ENCODE data around the gene IL25.
"Not testable (repeated sequence)": the region's sequence is repeated elsewhere in the genome, so short reads cannot be mapped to it uniquely, and the experiment has no call there.

The IL25 gene

DNA sequence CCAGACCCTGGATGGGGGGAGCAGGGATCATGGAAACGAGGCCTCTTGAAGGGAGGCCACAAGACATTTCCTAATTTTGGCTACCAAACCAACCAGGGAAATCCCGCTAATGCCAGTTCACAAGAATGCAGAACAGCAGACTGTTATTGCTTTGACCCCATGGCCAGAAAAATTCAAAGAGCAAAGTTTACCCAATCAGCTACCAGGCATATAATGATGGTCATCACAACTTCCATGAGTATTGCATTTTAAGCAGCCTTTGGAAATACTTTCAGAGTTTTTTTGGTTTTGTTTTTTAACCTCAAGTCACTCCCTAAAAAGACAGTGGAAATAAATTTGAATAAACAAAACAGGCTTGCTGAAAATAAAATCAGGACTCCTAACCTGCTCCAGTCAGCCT is at the start of gene IL25:
Gene IL25 (plus strand): TSS at position 301 of the 400 bp plus-strand sequence.
- no peak for DNase-seq

DNA sequence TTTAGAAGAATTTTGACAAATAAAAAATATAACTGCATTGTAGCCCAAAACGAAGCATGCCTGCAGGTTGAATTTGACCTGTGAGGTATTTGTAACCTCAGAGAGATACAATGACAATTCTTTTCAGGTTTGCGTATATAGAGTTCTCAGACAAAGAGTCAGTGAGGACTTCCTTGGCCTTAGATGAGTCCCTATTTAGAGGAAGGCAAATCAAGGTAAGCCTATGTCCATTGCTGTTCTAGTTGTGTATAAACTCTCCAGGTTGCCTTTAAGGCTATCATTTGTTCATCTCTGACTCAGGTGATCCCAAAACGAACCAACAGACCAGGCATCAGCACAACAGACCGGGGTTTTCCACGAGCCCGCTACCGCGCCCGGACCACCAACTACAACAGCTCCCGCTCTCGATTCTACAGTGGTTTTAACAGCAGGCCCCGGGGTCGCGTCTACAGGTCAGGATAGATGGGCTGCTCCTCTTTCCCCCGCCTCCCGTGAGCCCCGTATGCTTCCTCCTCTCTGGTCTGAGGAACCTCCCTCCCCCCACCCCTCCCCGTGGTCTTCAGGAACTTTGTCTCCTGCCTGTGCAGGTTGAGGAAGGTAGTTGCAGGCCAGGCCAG is 48.7 kb upstream of the IL25 start:
- no peak for DNase-seq

- DNase-seq: no peak
Measured at GRCh38 chr14:23324455-23324846, 48.2 kb upstream of the IL25 start.

DNA sequence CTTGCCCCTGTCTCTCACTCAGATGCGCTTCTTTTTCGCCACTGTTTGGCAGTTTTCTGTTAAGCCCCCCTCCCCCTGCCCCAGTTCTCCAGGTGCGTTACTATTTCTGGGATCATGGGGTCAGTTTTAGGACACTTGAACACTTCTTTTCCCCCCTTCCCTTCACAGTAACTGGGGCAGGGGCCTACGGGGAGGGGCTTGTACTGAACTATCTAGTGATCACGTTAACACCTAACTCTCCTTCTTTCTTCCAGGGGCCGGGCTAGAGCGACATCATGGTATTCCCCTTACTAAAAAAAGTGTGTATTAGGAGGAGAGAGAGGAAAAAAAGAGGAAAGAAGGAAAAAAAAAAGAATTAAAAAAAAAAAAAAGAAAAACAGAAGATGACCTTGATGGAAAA is 47.6 kb upstream of the IL25 start:
- DNase-seq: no peak

DNA sequence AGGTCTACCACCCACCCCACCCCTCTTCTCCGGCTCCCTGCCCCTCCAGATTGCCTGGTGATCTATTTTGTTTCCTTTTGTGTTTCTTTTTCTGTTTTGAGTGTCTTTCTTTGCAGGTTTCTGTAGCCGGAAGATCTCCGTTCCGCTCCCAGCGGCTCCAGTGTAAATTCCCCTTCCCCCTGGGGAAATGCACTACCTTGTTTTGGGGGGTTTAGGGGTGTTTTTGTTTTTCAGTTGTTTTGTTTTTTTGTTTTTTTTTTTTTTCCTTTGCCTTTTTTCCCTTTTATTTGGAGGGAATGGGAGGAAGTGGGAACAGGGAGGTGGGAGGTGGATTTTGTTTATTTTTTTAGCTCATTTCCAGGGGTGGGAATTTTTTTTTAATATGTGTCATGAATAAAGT is 46.9 kb upstream of the IL25 start:
- not testable (repeated sequence) for DNase-seq

DNA sequence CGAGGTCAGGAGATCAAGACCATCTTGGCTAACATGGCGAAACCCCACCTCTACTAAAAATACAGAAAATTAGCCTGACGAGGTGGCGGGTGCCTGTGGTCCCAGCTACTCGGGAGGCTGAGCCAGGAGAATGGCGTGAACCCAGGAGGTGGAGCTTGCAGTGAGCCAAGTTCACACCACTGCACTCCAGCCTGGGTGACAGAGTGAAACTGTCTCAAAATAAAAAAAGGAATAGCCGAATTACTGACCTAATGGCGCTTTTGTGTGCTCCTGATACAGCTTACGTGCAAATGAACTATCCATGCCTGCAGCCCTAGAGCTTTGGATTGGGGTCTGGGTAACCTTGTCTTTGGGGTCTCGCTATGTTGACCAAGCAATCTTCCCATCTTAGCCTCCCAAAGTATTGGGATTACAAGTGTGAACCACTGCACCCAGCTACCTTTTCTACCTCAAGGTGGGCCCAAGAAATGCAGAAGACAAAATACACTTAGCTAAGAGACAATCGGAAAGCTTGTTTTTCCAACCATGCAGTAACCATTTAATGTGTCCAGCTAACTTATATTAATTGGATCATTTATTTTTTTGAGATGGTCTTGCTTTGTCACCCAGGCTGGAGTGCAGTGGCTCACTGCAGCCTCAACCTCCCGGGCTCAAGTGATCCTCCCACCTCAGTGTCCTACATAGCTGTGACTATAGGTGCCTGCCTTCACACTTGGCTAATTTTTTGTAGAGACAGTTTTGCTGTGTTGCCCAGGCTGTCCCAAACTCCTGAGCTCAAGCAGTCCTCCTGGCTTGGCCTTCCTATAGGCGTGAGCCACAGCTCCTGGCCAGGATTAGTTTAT is 45.9 kb upstream of the IL25 start:
- DNase-seq: no peak

DNA sequence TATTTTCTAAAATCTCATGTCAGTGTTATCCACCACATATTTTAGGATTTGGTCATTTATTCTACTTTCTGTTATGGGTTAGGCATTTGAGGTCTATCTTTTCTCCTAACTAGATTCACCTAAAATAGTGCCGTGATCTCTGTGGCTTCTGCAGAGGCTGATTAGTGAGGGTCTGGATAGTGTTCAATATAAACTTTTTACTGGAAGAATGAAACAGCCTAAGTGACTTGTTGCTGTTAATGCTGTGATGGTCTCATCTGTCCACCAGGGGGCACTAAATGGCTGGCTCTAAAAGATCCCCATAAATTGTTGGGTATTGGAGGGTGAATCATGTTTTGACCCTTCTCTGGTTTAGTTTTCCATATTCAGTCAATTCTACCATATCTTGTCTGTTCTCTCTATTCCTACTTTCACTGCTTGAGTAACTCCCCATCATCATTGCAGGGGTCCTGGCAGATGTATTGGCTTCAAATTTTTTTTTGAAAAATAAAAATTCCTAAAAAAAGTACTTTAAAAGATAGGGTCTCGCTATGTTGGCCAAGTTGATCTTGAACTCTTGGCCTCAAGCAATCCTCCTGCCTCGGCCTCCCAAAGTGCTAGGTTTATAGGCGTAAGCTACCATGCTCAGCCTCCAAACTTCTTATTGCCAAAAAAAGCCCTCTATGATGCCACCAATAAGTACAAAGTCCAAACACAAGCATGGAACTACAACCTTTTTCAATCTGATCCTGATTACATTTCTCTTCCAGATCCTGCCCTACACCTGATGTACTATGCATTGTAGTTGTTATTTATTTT is 44.5 kb upstream of the IL25 start:
- peak; percentile 76 for DNase-seq

DNA sequence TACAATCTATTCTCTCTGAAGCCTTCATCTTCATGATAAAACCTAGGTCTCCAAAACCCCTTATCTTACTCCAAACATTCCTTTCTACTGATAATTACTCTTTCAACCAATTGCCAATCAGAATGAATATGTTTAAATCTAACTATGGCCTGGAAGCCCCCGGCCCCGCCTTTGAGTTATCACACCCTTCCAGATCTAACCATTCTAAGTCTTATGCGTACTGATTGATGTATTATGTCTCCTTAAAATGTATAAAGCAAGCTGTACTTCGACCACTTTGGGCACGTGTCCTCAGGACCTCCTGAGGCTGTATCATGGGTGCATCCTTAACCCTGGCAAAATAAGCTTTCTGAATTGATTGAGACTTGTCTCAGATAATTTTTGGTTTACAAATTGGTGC is 37.0 kb upstream of the IL25 start:
- DNase-seq: no peak

GRCh38 chr14:23339506-23340268 is 32.9 kb upstream of the IL25 start:
- DNase-seq: no peak

- no peak for DNase-seq
Measured at GRCh38 chr14:23344481-23344880, 28.1 kb upstream of the IL25 start.

GRCh38 chr14:23345987-23346692 is 26.5 kb upstream of the IL25 start:
- no peak for DNase-seq

DNA sequence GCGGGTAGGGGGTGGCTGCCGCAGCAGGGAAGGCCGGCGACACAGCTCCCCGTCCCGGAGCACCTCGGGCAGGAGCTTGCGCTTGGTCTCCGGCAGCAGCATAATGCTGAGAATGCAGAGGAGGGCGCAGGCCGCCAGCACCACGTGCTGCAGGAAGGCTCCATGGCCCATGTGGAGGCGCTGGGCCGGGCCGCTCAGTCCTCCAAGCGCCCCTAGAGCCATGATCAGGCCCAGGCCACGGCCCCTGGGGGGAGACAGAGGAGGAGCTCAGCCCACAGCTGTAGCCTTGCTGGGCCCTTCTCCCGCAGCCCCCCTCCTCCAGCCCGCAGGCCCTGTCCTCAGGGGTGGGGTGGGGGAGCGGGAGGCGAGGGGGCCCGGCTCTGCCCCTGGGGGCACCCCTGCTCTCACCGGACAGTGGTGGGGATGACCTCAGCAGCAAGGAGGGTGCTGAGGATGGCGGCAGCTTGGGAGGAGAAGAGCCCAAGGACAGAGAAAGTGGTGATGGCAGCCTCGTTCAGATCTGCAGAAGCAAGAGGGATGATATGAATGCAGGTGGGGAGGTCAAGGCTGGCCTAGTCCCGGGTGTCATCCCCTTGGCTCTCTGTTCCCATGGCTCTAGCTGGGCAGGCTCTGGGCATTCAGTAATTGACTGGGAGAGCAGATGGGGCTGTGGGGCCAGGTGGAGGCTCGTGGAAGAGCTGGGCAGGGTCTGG is 25.8 kb upstream of the IL25 start:
- no peak for DNase-seq

GRCh38 chr14:23347406-23348296 is 25.0 kb upstream of the IL25 start:
- no peak for DNase-seq

- no peak for DNase-seq
Measured at GRCh38 chr14:23348297-23348655, 24.3 kb upstream of the IL25 start.

DNA sequence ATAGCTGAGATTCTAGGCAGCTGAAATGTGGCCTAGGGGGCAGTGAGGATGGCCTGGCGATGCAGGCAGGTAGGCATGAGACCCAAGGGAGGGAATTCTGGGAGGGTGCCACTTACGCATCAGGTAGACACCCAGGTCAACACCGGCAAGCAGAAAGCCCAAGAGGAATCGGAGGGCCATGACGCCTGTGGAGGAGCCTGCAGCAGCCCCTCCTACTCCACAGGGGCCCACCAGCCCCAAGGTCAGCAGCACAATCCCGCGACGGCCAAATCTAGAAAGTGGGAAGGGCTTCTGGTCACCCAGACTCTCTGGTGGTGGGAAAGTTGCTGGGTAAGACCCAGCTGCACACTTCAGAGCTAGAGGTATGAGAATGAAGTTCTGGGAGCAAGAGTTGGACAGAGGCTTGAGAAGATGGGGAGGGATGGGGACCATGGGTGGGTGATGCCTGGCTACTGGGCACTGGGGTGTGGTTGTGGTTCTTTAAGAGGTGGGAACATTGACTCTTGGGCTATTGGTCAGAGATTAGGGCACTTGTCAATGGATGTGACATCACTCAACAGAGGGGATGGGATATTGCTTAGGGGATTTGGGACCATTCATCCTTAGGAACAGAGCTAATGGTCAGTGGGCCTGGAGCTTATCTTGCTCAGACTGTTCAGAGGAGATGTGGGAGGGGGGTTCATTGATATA is 23.3 kb upstream of the IL25 start:
- DNase-seq: no peak

- DNase-seq: no peak
Measured at GRCh38 chr14:23351681-23352505, 20.7 kb upstream of the IL25 start.

DNA sequence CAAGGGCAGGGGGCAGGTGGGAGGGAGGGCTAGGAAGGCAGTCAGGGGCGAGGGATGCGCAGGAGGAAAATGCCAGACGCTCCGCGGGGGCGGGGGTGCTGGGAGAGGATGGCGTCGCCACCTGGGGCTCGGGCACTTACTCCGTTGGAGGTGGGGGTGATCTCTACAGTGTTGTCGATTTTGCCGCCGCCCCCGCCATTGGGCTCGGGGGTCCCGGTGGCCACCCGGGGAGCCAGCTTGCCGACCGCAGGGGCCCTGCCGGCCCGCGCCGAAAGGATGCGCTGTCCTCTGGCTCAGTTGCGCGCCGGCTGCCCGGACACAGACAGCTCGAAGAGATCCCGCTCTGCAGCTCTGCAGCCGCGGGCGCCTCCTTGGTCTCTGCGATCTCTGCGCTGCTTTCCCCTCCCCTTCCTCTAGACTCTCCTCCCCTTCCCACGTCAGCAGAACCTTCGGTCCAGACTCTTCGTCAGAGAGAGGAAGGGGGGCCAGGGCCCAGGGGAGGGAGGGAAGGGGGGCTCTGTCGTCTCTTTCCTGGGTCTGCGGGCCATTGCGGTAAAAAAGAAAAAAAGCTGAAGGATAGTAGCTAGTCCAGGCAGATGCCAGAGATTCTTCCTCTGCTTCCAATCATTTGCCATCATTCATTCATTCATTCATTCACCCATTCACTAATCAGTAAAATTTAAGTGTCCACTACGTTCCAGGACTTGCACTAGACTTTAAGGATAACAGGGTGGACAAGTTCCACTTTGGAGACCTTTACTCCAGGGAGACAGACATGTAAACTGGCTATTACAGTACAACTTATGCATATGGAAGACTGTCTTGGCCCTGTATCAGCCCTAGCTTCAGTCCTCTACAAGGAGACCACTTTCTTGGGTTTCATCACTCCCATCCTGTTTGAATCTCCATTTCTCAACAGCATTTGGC is 19.8 kb upstream of the IL25 start, which contains the start of gene SLC22A17:
Gene SLC22A17 (minus strand): TSS at position 382 of the 927 bp plus-strand sequence.
- peak; percentile 20 for DNase-seq

- DNase-seq: no peak
Measured at GRCh38 chr14:23353433-23353780, 19.2 kb upstream of the IL25 start.
